ENCODE measurements around the gene FAM110A.

- TF ChIP-seq CTCF (IDR thresholded peaks at IDR 0.05), result no peak
- TF ChIP-seq POLR2A (IDR thresholded peaks at IDR 0.05), result no peak
Measured at GRCh38 chr20:845941-846893, 12.7 kb downstream of the FAM110A start.
